Muscle of leg (tissue), 11 donors: ENCODE results near the gene F7. TPM values are rescaled to one million over a fixed set of nuclear protein-coding genes. Genes with fewer than 3 reads are reported as not detected.
A peak's percentile ranks its signal among the peaks of the same experiment; 100 is the strongest.

Source experiments
- DNase-seq: peaks from one replicate; pipeline ENCODE4 v3.0.0; 2013
- H3K27ac ChIP-seq: one replicate; pipeline ENCODE4 v1.5.1; 2013; ENCODE audit warnings: mild to moderate bottlenecking, low read length, control low read depth
- H3K27me3 ChIP-seq: one replicate; pipeline ENCODE4 v1.6.1; 2013; ENCODE audit warnings: low read length; ENCODE audit not compliant: control insufficient read depth, insufficient read depth
- H3K36me3 ChIP-seq: one replicate; pipeline ENCODE4 v1.6.1; 2013; ENCODE audit warnings: low read length; ENCODE audit not compliant: control insufficient read depth, insufficient read depth
- H3K4me1 ChIP-seq: one replicate; pipeline ENCODE4 v1.6.1; 2013; ENCODE audit warnings: low read length; ENCODE audit not compliant: control insufficient read depth, insufficient read depth
- H3K4me3 ChIP-seq: one replicate; pipeline ENCODE4 v1.5.1; 2013; ENCODE audit warnings: low read length, control low read depth
- H3K9me3 ChIP-seq: replicated peaks from 2 replicates; pipeline ENCODE4 v1.6.1; 2013; ENCODE audit warnings: low read depth, low read length; ENCODE audit not compliant: control insufficient read depth
- WGBS: methylation state at CpG from one replicate; pipeline ENCODE4 v1.1.5; 2013; ENCODE audit warnings: missing lambda C conversion rate; ENCODE audit not compliant: insufficient coverage; 5-methylcytosine and 5-hydroxymethylcytosine counted together
- polyA plus RNA-seq, 8 donors: library from polyadenylated mRNA; unstranded; fragments of 120-200 nt; gene quantifications; one replicate each; pipeline versions ENCODE4 v1.2.1 to v1.2.3, GENCODE V29; 2013; ENCODE audit warnings: inconsistent platforms in 1 of 8, low replicate concordance in 1 of 8; ENCODE audit not compliant: insufficient read length in 8 of 8, insufficient read depth in 1 of 8
- total RNA-seq: library from RNA; stranded (reverse); fragments of 120-200 nt; gene quantifications from one replicate; pipeline ENCODE4 v1.2.4, GENCODE V29; 2013

Gene F7
- total and polyA plus RNA-seq, 9 donors, result 0.99 to 2.0 (median 1.6) TPM

DNA sequence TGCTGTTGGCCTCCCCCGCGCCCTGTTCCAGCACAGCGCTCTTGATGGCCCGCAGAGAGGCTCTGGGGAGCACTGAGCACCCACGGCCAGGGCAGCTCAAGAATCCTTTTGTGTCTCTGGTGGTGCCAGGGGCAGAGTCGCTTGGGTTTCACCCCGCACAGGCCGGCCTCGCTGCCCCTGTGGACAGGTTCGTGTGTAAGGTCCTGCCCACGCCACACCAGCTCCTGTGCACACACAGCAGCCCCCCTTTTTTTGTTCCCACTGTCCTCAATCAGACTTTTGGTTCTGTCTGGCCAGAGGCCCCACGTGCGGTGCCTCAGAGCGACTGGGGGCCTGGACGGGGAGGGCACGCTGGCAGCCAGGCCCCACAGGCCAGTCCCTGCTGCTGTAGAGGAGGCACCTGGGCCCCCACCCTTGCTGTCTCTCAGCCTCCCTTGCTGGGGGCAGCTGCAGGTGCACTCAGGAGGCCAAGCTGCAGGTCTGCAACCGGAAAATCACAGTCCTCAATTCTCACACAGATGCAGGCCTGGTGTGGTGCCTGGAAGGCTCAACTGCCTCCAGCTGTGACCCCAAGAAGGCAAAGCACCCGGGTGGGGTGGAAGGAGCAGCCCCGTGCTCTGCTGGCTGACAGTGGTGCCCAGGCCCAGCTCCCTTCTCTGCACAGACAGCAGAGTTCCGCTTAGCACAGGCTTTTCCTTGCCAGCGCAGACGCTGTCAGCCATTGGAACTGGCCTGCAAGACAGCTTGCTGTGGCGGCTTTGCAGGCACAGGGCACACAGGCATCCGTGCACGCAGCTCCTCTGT lies 12.6 kb upstream of the F7 start:
- H3K4me3 ChIP-seq, result no peak overlapping the region
- no peak overlapping the region for H3K27ac ChIP-seq
- peaks cover 10% of the 10 kb centered on the region for H3K4me1 ChIP-seq
- H3K36me3 ChIP-seq, result peaks cover 8% of the 10 kb centered on the region
- DNase-seq, result no peak
- no peaks in the 10 kb centered on the region for H3K9me3 ChIP-seq
- 78% methylated on average over 24 of the region's 25 CpGs for WGBS
- no peaks in the 10 kb centered on the region for H3K27me3 ChIP-seq

- no peak overlapping the region for H3K4me3 ChIP-seq
- H3K27ac ChIP-seq, result no peak overlapping the region
- H3K27me3 ChIP-seq, result no peaks in the 10 kb centered on the region
- WGBS, result 71% methylated on average over 27 of the region's 29 CpGs
- DNase-seq, result no peak
- H3K4me1 ChIP-seq, result peaks cover 18% of the 10 kb centered on the region
- H3K9me3 ChIP-seq, result no peaks in the 10 kb centered on the region
- peaks cover 7% of the 10 kb centered on the region for H3K36me3 ChIP-seq
These were observed 11.8 kb upstream of the F7 start for GRCh38 chr13:113093580-113094409.

DNA sequence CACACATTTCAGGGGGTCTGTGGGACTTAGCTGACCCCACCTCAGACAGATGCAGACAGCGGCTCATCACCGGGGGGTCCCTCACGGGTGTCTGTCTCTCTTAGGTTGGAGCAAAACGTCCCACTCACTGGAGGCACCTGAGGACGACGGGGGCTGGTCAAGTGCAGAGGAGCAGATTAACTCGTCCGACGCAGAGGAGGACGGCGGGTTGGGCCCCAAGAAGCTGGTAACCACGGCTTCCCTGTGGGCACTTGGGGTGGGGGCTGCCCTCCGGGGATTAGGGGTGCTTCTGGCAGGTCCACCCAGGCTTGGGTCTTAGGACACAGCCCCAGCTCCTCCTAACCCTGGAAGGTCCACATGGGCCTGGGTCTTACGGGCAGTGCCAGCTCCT lies 11.2 kb upstream of the F7 start:
- Histone ChIP-seq H3K4me1 (peaks cover 24% of the 10 kb centered on the region), H3K36me3 (peaks cover 7% of the 10 kb centered on the region), H3K9me3 (no peaks in the 10 kb centered on the region), H3K27ac (no peak overlapping the region), H3K4me3 (no peak overlapping the region), H3K27me3 (no peaks in the 10 kb centered on the region)
- 81% methylated on average over 13 of the region's 14 CpGs for WGBS
- DNase-seq, result no peak

- H3K27ac ChIP-seq, result no peak overlapping the region
- no peaks in the 10 kb centered on the region for H3K27me3 ChIP-seq
- DNase-seq, result no peak
- WGBS, result 91% methylated on average over 16 of the region's 25 CpGs
- no peak overlapping the region for H3K4me3 ChIP-seq
- peaks cover 24% of the 10 kb centered on the region for H3K4me1 ChIP-seq
- peaks cover 3% of the 10 kb centered on the region for H3K36me3 ChIP-seq
- H3K9me3 ChIP-seq, result no peaks in the 10 kb centered on the region
These were observed 10.2 kb upstream of the F7 start for GRCh38 chr13:113095146-113096051.

- Histone ChIP-seq H3K27ac (no peak overlapping the region), H3K4me3 (no peak overlapping the region), H3K9me3 (no peaks in the 10 kb centered on the region), H3K4me1 (peaks cover 24% of the 10 kb centered on the region), H3K27me3 (no peaks in the 10 kb centered on the region), H3K36me3 (no peaks in the 10 kb centered on the region)
- DNase-seq, result no peak
- WGBS, result 88% methylated on average over 61 of the region's 61 CpGs
These were observed 9.4 kb upstream of the F7 start for GRCh38 chr13:113096052-113096744.

- no peak for DNase-seq
- Histone ChIP-seq H3K27me3 (no peaks in the 10 kb centered on the region), H3K4me1 (peaks cover 24% of the 10 kb centered on the region), H3K27ac (no peak overlapping the region), H3K4me3 (no peak overlapping the region), H3K36me3 (no peaks in the 10 kb centered on the region), H3K9me3 (no peaks in the 10 kb centered on the region)
- 83% methylated on average over 51 of the region's 52 CpGs for WGBS
These were observed 8.8 kb upstream of the F7 start for GRCh38 chr13:113096745-113097305.

DNA sequence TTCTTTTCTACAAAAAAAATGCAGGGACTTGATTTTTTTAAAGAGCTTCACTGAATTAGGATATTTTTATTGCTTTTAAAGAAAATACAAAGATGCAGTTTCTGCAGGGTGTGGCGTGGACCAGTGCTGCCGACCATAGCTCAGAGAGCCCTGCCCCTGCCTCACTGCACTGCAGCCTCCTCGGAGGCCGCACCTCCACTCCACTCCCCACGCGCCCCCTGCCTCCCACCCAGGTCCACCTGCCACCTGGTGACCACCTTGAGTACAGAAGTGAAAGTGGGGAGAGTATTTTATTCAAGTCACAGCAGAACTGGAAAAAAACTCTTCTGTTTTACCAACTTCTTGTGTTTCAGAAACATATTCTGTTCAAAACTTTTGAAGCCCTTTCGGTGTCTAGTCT lies 7.9 kb upstream of the F7 start:
- Histone ChIP-seq H3K4me3 (no peak overlapping the region), H3K27ac (peak overlapping the region; percentile 87), H3K9me3 (no peaks in the 10 kb centered on the region), H3K4me1 (peaks cover 24% of the 10 kb centered on the region), H3K36me3 (no peaks in the 10 kb centered on the region), H3K27me3 (no peaks in the 10 kb centered on the region)
- no peak for DNase-seq
- WGBS, result no CpG with 5 or more reads among the region's 7 CpGs

GRCh38 chr13:113098162-113098732 lies 7.3 kb upstream of the F7 start:
- Histone ChIP-seq H3K4me1 (peaks cover 20% of the 10 kb centered on the region), H3K27ac (peak overlapping the region; percentile 87), H3K36me3 (no peaks in the 10 kb centered on the region), H3K27me3 (no peaks in the 10 kb centered on the region), H3K4me3 (peak overlapping the region; percentile 3), H3K9me3 (no peaks in the 10 kb centered on the region)
- peak; percentile 93 for DNase-seq
- WGBS, result 19% methylated on average over 24 of the region's 30 CpGs

- Histone ChIP-seq H3K27me3 (peaks cover 1% of the 10 kb centered on the region), H3K4me3 (no peak overlapping the region), H3K36me3 (no peaks in the 10 kb centered on the region), H3K4me1 (peaks cover 28% of the 10 kb centered on the region), H3K27ac (peak overlapping the region; percentile 87), H3K9me3 (no peaks in the 10 kb centered on the region)
- DNase-seq, result no peak
- 62% methylated on average over 2 of the region's 11 CpGs for WGBS
These were observed 6.4 kb upstream of the F7 start for GRCh38 chr13:113099142-113099541.
